HEK293 (cell line): ENCODE results near the gene RPS17.
"Not testable (repeated sequence)": the region's sequence is repeated elsewhere in the genome, so short reads cannot be mapped to it uniquely, and the experiment has no call there.

Experiments
- CTCF ChIP-seq: fragments of 450-650 bp; formaldehyde crosslinking; IDR thresholded peaks from 2 replicates; pipeline ENCODE4 v1.5.1; 2016; ENCODE audit warnings: missing biosample characterization, missing genetic modification characterization
- SP2 ChIP-seq: fragments of 450-650 bp; formaldehyde crosslinking; IDR thresholded peaks from 2 replicates; pipeline ENCODE4 v1.5.1; 2016; ENCODE audit warnings: missing biosample characterization, missing genetic modification characterization
- ZBTB11 ChIP-seq: fragments of 450-650 bp; formaldehyde crosslinking; conservative IDR thresholded peaks from 2 replicates; pipeline ENCODE4 v1.5.1; 2016; ENCODE audit warnings: low read depth, missing biosample characterization, missing genetic modification characterization
- ZNF26 ChIP-seq: fragments of 450-650 bp; formaldehyde crosslinking; IDR thresholded peaks from 2 replicates; pipeline ENCODE4 v1.5.1; 2016; ENCODE audit warnings: missing biosample characterization, missing genetic modification characterization
- ZNF426 ChIP-seq: fragments of 450-650 bp; formaldehyde crosslinking; IDR thresholded peaks from 2 replicates; pipeline ENCODE4 v1.5.1; 2017; ENCODE audit warnings: missing biosample characterization, missing genetic modification characterization, mild to moderate bottlenecking, inconsistent platforms, moderate library complexity
- ZSCAN4 ChIP-seq: fragments of 450-650 bp; formaldehyde crosslinking; IDR thresholded peaks from 2 replicates; pipeline ENCODE4 v1.5.1; 2017; ENCODE audit warnings: missing biosample characterization, missing genetic modification characterization

- not testable (repeated sequence) for TF ChIP-seq ZNF26 (tag by site-specific recombination); ZSCAN4; SP2 (tag by site-specific recombination); ZBTB11; ZNF426 (tag by site-specific recombination); CTCF (tag by site-specific recombination)
Measured at GRCh38 chr15:82513587-82513986, 26.7 kb downstream of the RPS17 start.
